ENCODE measurements around the gene SERPINA9.
"Not testable (repeated sequence)": the region's sequence is repeated elsewhere in the genome, so short reads cannot be mapped to it uniquely, and the experiment has no call there.

SERPINA9 gene

GRCh38 chr14:94476023-94476422 lies at the start of gene SERPINA9:
Gene SERPINA9 (minus strand): TSS chr14:94476197. CDS start chr14:94469840, 6,357 bp downstream.
- DNase-seq = no peak

- DNase-seq = no peak
Measured at GRCh38 chr14:94524093-94524492, 48.1 kb upstream of the SERPINA9 start.

- no peak for DNase-seq
Measured at GRCh38 chr14:94523265-94523664, 47.3 kb upstream of the SERPINA9 start.

- no peak for DNase-seq
Measured at GRCh38 chr14:94522115-94522724, 46.2 kb upstream of the SERPINA9 start.

GRCh38 chr14:94521375-94522114 lies 45.5 kb upstream of the SERPINA9 start:
- no peak for DNase-seq

- DNase-seq = no peak
Measured at GRCh38 chr14:94517641-94518257, 41.8 kb upstream of the SERPINA9 start.

- no peak for DNase-seq
Measured at GRCh38 chr14:94517248-94517640, 41.2 kb upstream of the SERPINA9 start.

- DNase-seq = no peak
Measured at GRCh38 chr14:94515856-94516255, 39.9 kb upstream of the SERPINA9 start.

- no peak for DNase-seq
Measured at GRCh38 chr14:94515426-94515825, 39.4 kb upstream of the SERPINA9 start.

GRCh38 chr14:94514351-94514750 lies 38.4 kb upstream of the SERPINA9 start:
- no peak for DNase-seq

GRCh38 chr14:94510481-94510880 lies 34.5 kb upstream of the SERPINA9 start:
- not testable (repeated sequence) for DNase-seq

GRCh38 chr14:94509356-94509755 lies 33.4 kb upstream of the SERPINA9 start, which contains the start of gene SERPINA12:
Gene SERPINA12 (minus strand): TSS chr14:94509469. CDS start chr14:94498397, 11,072 bp downstream.
- DNase-seq = no peak

GRCh38 chr14:94505641-94506040 lies 29.6 kb upstream of the SERPINA9 start:
- no peak for DNase-seq

GRCh38 chr14:94505206-94505605 lies 29.2 kb upstream of the SERPINA9 start:
- DNase-seq = no peak

- DNase-seq = no peak
Measured at GRCh38 chr14:94501588-94502516, 25.9 kb upstream of the SERPINA9 start.

- no peak for DNase-seq
Measured at GRCh38 chr14:94500264-94500663, 24.3 kb upstream of the SERPINA9 start.

GRCh38 chr14:94499673-94500072 lies 23.7 kb upstream of the SERPINA9 start:
- no peak for DNase-seq

GRCh38 chr14:94498215-94498614 lies 22.2 kb upstream of the SERPINA9 start:
- no peak for DNase-seq

GRCh38 chr14:94494085-94494484 lies 18.1 kb upstream of the SERPINA9 start:
- DNase-seq = no peak

GRCh38 chr14:94491511-94491910 lies 15.5 kb upstream of the SERPINA9 start:
- DNase-seq = no peak

GRCh38 chr14:94489336-94489735 lies 13.3 kb upstream of the SERPINA9 start:
- DNase-seq = no peak

GRCh38 chr14:94486883-94487282 lies 10.9 kb upstream of the SERPINA9 start:
- DNase-seq = no peak

All from SHP77 (cell line).